CD1c-positive myeloid dendritic cell (primary cell): Measurements from ENCODE around the gene BAIAP3.

Source experiments
- DNase-seq: peaks from one replicate; pipeline ENCODE4 v3.0.0-alpha.2; 2016; ENCODE audit errors: extremely low spot score

Gene BAIAP3

GRCh38 chr16:1392826-1393225 is 59.4 kb downstream of the BAIAP3 start:
- no peak for DNase-seq

GRCh38 chr16:1393613-1394176 is 60.2 kb downstream of the BAIAP3 start:
- DNase-seq, result no peak

- DNase-seq, result no peak
These were observed 61.0 kb downstream of the BAIAP3 start for GRCh38 chr16:1394367-1394951.

GRCh38 chr16:1395444-1396031 is 62.1 kb downstream of the BAIAP3 start:
- no peak for DNase-seq

- no peak for DNase-seq
These were observed 64.3 kb downstream of the BAIAP3 start for GRCh38 chr16:1397779-1398178.

GRCh38 chr16:1398351-1398750 is 64.9 kb downstream of the BAIAP3 start:
- DNase-seq, result no peak
